ENCODE results near the gene CDR2.

DNA sequence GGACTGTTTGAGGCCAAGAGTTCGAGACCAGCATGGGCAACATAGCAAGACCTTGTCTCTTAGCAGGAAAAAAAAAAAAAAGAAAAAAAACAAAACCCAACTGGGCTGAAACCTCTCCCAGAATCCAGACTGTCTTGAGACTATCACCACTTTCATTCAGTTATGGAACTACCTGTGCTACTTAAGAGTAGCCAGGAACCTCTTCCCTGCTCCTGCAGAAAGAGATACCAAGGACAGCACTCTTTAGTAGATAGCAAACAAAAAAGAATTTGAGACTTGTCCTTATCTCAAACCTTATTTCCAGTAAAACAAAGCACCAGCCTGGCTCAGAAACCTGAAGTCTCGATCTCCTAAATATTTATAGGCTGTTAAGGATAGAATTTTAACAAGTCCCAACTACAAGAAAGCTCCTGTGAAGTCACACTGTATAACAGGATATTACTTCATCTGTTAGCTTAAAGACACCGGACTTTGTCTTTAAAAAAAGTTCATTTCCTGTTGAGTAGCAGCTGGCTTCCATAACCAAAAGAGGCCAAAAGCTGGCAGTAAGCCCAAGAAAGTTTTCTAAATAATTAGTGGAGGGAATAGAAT, 5.1 kb downstream of the CDR2 start:
- TF ChIP-seq, protein P1, sequence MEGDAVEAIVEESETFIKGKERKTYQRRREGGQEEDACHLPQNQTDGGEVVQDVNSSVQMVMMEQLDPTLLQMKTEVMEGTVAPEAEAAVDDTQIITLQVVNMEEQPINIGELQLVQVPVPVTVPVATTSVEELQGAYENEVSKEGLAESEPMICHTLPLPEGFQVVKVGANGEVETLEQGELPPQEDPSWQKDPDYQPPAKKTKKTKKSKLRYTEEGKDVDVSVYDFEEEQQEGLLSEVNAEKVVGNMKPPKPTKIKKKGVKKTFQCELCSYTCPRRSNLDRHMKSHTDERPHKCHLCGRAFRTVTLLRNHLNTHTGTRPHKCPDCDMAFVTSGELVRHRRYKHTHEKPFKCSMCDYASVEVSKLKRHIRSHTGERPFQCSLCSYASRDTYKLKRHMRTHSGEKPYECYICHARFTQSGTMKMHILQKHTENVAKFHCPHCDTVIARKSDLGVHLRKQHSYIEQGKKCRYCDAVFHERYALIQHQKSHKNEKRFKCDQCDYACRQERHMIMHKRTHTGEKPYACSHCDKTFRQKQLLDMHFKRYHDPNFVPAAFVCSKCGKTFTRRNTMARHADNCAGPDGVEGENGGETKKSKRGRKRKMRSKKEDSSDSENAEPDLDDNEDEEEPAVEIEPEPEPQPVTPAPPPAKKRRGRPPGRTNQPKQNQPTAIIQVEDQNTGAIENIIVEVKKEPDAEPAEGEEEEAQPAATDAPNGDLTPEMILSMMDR (IDR thresholded peaks at IDR 0.05), result no peak
- no peak for TF ChIP-seq POLR2A (IDR thresholded peaks at IDR 0.05)

Measured in Peyer's patch (tissue), 4 donors.